PFSK-1 (cell line): ENCODE results near the gene STRA6.

Experiments used
- FOXP2 ChIP-seq: optimal IDR thresholded peaks from 2 replicates; pipeline ENCODE3; 2011; ENCODE audit warnings: borderline replicate concordance, control low read depth, inconsistent platforms; ENCODE audit not compliant: insufficient read depth; ENCODE audit errors: extremely low read length, extremely low read depth
- POLR2AphosphoS5 ChIP-seq: IDR thresholded peaks from 2 replicates; pipeline ENCODE4 v1.6.1; 2012; ENCODE audit warnings: low read depth, mild to moderate bottlenecking, control low read depth, low read length, moderate library complexity
- SIN3A ChIP-seq: IDR thresholded peaks from 2 replicates; pipeline ENCODE4 v1.6.1; 2012; ENCODE audit warnings: mild to moderate bottlenecking, low read length, moderate library complexity, borderline replicate concordance; ENCODE audit not compliant: insufficient read depth
- TAF1 ChIP-seq: IDR thresholded peaks from 2 replicates; pipeline ENCODE4 v1.6.1; 2012; ENCODE audit warnings: low read length, control low read depth, borderline replicate concordance; ENCODE audit not compliant: insufficient read depth
- TF ChIP-seq, protein P1 (sequence below), 2 experiments: IDR thresholded peaks; 2 replicates each; pipeline versions ENCODE4 v1.6.1 to v1.8.0; 2011 to 2012; ENCODE audit warnings: low read depth in 2 of 2, low read length in 2 of 2, control low read depth in 1 of 2, inconsistent platforms in 1 of 2, mild to moderate bottlenecking in 1 of 2, moderate library complexity in 1 of 2; ENCODE audit not compliant: insufficient read depth in 1 of 2

Gene STRA6

DNA sequence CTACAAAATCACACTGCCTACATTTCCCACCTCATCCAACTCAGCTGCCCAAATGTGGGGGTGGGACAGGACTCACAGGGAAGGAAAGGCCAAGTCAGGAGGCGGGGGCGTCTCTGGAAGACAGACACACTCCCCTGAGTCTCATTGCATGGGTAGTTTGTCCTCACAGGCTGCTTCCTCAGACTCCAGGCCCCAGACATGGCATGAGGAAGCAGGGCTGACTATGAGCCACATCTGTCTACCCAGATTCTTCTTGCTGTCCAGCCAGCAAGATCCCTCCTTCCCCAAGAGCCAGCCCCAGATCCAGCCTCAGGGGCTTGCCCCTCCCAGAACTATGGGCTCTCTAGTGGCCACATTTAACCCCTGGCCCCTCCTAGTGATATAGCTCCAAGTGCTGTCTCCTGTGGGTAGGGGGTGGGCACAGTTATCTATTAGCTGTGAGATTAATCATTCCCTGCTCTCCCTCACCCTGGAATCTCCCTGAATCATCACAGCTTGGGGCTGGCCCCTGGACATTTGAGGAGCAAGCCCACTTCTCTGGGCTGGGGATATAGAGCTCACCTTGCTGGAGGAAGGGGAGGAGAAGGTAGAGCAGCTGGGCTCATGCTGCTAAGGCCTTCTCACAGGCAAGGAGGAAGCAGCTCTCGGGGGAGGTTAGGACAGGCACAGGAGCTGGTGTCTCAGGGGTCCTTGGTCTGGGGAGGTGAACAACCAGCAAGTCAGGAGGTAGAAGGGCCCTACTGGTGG is 31.4 kb upstream of the STRA6 start:
- TF ChIP-seq TAF1 = no peak
- TF ChIP-seq POLR2AphosphoS5 = no peak
- TF ChIP-seq, protein P1, sequence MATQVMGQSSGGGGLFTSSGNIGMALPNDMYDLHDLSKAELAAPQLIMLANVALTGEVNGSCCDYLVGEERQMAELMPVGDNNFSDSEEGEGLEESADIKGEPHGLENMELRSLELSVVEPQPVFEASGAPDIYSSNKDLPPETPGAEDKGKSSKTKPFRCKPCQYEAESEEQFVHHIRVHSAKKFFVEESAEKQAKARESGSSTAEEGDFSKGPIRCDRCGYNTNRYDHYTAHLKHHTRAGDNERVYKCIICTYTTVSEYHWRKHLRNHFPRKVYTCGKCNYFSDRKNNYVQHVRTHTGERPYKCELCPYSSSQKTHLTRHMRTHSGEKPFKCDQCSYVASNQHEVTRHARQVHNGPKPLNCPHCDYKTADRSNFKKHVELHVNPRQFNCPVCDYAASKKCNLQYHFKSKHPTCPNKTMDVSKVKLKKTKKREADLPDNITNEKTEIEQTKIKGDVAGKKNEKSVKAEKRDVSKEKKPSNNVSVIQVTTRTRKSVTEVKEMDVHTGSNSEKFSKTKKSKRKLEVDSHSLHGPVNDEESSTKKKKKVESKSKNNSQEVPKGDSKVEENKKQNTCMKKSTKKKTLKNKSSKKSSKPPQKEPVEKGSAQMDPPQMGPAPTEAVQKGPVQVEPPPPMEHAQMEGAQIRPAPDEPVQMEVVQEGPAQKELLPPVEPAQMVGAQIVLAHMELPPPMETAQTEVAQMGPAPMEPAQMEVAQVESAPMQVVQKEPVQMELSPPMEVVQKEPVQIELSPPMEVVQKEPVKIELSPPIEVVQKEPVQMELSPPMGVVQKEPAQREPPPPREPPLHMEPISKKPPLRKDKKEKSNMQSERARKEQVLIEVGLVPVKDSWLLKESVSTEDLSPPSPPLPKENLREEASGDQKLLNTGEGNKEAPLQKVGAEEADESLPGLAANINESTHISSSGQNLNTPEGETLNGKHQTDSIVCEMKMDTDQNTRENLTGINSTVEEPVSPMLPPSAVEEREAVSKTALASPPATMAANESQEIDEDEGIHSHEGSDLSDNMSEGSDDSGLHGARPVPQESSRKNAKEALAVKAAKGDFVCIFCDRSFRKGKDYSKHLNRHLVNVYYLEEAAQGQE (IDR thresholded peaks at IDR 0.05; ENCODE audit: insufficient read depth in 1 of 2, low read depth in 2 of 2, low read length in 2 of 2) = no peak
- TF ChIP-seq SIN3A = no peak
- no peak for TF ChIP-seq FOXP2

DNA sequence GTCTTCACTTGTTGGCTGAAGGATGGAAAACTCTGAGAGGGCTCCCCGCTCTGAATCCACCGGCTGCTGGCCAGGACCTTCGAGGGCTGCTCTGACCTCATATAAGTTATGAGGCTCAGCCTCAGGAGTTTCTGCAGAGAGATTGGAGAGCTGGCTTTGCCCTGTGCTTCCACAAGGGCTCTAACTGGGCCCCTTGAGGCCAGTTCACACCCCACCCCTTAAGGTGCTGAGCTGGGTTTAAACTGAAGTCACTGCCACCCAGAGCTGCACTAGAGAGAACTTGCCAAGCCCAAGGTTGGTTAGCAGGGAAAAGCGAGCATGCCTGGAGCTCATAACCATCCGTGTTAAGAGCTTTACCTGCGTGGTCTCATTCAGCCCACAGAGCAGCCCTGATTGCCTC is 30.8 kb upstream of the STRA6 start:
- TF ChIP-seq SIN3A (no peak), TAF1 (no peak), FOXP2 (no peak), POLR2AphosphoS5 (no peak)
- TF ChIP-seq, protein P1 (IDR thresholded peaks at IDR 0.05; ENCODE audit: insufficient read depth in 1 of 2, low read depth in 2 of 2, low read length in 2 of 2) = no peak

DNA sequence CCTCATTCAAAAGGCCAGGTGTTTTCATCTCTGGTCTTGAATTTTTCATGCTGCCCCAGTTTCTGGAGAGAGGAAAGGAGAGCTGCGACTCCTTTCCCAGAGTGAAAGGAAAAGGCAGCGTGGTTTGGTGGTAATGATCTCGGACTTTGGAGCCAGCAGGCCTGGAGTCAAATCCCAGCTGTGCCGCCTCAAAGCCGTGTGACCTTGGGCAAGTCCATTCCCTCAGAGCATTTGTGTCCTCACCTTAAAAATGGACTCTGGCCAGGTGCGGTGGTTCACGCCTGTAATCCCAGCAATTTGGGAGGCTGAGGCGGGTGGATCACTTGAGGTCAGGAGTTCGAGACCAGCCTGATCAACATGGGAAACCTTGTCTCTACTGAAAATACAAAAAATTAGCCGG is 28.9 kb upstream of the STRA6 start:
- TF ChIP-seq SIN3A (no peak), FOXP2 (no peak), POLR2AphosphoS5 (no peak)

DNA sequence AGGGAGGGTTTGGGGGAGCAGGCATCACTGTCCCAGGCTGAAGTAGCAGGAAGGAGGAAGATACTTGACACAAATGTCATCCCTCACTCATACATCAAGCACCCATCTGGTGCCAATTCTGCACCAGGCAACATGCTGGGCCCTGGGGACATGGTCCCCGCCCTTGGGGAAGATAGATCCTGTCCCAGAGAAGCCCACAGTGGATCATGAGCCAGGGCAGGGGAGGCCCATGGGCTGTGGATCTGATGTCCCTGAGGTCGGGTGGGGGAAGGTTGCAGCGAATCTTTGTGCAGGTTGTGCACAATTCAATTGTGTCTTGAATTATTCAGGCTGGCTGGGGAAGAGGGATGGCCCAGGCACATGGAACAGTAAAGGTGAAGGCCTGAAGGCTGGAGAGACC is 27.1 kb upstream of the STRA6 start:
- TF ChIP-seq FOXP2 (no peak), POLR2AphosphoS5 (no peak), TAF1 (no peak), SIN3A (no peak)
- TF ChIP-seq, protein P1 (IDR thresholded peaks at IDR 0.05; ENCODE audit: insufficient read depth in 1 of 2, low read depth in 2 of 2, low read length in 2 of 2) = no peak

DNA sequence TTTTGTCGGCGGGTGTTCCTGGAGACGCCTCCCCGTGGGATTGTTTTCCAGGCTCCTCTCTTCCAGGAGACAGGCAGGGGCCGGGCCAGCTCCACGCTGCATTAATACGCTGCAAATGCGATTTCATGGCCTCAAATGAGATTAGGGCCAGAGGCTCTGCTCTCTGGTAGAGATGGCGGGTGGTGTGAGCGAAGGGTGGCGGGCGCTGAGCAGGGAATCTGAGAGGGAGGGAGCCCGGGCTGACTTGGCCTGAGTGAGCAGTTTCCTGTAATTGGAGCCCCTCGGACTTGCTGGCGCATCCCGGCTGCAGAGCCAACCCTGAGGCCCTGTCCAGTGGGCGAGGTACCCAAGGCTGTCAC is 26.1 kb upstream of the STRA6 start:
- TF ChIP-seq, protein P1 (IDR thresholded peaks at IDR 0.05; ENCODE audit: insufficient read depth in 1 of 2, low read depth in 2 of 2, low read length in 2 of 2) = no peak
- TF ChIP-seq FOXP2 (no peak), SIN3A (no peak), TAF1 (no peak), POLR2AphosphoS5 (no peak)
